Esophagus mucosa (tissue), 1 donor: ENCODE data around the gene CACNA1C. TPM values are rescaled to one million over a fixed set of nuclear protein-coding genes. Genes with fewer than 3 reads are reported as not detected.

Experiments used
- ATAC-seq: fragments of 200-7000 bp; cut with Tn5 transposase; one replicate; pipeline ENCODE4 v1.9.1; 2020
- total RNA-seq: library from RNA; stranded (reverse); gene quantifications from one replicate; pipeline ENCODE4 v1.2.4, GENCODE V29; 2023
- donor health status: DM: yes; HTN: yes; CAD: no.

CACNA1C gene
- total RNA-seq, 1 donor from 2014 or later, result 1.1 TPM

DNA sequence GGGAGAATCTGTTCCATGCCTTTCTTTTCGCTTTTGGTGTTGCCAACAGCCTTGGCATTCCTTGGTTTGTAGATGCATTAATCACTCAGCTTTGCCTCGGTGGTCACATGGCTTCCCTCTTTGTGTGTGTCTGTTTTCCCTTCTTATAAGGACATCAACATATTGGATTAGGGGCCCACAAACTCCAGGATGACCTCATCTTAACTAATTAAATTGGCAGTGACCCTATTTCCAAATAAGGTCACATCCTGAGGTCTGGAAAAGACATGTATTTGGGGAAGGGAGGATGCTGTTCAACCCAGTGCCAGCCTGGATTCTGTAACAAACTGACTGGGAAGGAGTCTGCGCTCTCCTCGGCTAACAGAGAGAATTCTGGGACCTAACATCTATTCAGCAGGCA is 376.2 kb downstream of the CACNA1C start:
- ATAC-seq, result no peak

DNA sequence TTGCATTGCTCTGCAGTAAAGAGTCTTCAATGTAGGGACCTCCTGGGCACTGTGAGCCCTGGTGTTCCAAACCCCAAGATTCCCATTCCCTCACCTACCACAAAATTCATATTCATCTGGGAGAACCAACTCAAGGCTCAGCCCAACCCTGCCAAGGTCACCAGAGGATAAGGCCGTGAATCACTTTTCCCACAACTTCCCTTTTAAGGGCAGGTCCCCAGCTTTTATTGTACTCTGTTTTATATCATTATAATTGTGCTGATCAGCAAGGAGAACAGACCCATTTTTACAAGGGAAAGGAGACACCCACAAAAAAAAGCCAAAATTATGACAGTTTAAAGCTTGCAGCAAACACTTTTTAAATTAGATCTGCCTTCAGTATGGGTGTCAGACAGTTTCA is 379.0 kb downstream of the CACNA1C start:
- ATAC-seq, result no peak

DNA sequence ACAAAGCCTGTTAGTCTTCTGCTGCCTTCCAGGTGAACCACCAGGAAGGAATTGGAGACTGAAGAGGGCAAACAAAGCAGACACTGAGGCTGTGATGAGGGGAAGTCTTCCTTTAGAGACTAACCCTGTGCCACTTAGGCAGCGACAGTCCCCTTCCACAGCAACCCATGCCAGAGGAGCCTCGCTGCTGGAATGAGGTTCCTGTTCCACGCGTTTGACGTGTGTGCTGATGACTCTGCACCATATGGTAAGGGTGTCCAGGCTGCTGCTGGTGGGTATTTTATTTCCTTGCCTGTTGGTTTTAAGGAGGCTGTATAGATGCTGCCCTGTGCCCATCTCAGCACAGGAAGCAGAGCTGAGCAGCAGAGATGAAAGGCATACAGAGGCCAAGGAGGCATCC is 380.1 kb downstream of the CACNA1C start:
- ATAC-seq, result no peak

DNA sequence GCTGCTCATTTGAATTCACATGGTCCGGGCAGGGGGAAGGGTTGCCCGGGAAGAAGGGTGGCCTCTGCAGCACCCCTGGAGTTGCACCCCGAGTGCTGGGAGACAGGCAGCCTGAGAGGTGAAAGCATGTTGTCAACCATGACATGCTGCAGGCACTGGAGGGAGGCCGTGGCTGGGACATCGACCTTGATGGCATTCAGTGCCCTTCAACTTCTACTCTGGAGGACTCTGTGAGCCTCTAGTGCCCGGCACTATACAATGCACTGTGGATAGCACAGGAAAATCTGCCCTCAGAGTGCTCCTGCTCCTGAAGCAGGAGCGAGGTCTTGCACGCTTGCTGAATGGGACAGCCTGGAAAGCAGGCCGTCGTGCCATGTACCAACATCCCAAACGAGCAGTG is 382.7 kb downstream of the CACNA1C start:
- ATAC-seq, result no peak

DNA sequence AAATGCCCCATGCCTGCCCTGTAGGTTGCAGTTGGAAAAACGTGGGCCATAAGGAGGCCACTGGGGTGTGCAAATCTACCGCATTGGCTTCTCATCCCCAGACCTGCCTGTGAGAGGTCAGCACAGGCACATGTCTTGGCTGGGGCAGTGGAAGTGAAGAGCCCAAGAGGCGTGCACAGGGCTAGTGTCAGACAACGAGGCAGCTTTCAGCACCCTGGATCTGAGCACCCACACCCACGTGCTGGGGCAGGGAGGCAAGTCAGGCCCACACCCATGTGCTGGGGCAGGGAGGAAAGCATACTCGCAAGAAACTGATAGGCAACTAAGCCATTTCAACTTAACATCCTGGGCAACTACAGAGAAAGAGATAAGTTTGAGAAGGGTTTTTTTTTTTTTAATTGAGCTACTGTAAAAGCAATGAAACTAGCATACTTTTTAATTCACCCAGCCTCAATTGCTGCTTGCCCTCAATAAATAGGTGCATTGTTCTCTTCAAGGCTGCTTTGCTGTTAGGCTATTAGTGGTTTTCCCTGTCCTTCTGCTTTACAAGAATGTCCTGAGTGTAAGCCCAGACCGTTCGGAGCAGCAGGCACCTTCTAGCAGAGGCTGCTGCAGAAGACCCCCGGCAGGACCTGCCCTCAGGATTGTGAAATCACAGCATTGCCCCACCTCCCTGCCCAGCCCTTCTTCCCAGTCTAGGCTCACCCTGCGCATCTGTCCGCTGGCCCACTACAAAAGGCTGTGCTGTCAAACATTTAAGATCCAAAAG is 386.7 kb downstream of the CACNA1C start:
- no peak for ATAC-seq

DNA sequence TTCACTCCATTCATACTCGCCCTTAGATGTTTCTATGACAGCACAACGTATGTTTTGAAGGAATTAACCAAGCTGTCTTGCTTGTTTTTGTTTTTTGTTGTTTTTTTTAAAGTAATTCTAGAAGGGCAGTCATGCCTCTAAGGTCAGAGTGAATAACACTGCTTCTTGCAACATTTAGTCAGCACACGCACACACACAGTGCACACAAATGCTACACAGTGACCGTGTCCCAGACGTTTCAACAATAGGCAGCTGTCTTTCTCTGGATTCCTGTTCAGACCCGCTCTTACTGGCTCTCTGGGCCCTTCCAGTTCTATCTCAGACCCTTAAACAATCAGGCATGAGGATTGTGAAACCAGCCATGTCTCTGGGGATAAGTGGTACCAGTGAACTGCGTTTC is 391.0 kb downstream of the CACNA1C start:
- ATAC-seq, result no peak

DNA sequence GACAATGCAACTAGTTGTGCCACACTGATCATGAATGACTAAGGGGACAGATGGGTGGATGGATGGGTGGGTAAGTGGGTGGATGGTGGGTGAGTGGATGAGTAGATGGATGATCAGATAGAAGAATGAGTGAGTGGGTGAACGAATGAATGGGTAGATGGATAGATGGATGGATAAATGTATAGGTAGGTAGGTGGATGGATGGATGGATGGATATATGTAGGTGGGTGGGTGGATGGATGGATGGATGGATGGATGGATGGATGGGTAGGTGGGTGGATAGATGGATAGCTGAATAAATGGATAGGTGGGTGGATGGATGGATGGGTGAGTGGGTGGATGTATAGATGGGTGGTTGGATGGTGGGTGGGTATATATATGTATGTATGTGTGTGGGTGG is 393.2 kb downstream of the CACNA1C start:
- ATAC-seq, result no peak

DNA sequence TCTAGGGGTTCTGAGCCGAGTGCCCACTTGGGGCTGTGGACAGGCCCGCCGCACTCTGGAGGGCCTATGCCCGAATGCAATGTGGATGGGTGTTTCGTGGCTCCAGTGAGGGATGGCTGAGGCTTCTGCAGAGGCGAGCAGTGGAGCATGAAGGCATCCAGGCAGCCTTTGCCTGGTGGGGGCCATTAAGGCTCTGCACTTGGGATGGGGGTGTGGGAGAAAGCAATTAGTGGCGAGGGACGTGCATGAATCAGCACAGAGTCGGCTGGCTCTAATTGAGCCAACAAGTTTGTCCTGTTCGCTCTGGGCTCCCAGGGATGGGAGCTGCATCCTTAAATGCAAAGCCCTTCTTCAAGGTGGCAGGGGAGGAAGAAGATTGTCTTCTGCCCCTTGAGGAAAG is 395.1 kb downstream of the CACNA1C start:
- ATAC-seq, result no peak

DNA sequence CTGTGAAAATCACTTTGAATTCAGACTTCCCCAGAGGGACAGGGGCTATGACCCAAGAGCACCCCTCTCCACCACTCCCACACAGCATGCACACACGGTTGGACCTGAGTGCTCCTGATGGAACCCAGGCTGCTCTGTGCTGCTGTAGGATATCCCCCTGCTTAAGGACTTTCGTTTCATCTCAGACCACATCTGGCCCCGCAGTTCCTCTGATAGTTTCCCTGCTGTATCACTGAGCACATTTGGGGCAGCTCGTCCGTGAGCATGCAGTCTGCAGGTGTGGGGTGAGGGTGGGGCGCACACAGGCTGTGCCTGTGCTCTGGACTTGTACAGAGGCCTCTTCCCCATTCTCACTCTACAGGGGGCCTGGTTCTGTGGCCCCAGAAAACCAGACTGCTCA is 396.8 kb downstream of the CACNA1C start:
- ATAC-seq, result no peak

DNA sequence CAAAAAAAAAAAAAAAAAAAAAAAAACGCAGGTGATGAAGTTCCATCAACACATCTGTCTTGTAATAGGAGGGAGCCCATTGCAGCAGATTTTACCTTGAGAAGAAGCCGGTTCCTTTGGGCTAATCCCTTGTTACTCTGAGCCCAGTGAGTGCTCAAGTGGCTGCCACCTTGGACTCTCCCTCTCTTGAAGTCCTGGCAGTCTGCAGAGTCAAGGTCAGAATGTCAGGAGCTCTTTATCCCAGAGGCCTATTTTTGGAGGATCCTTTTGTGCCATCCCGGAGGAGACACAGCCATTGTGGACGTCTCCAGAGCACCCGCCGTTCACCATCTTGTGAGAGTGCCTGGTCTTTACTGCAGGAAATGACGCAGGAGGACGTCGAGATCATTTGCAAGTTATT is 397.8 kb downstream of the CACNA1C start:
- no peak for ATAC-seq

DNA sequence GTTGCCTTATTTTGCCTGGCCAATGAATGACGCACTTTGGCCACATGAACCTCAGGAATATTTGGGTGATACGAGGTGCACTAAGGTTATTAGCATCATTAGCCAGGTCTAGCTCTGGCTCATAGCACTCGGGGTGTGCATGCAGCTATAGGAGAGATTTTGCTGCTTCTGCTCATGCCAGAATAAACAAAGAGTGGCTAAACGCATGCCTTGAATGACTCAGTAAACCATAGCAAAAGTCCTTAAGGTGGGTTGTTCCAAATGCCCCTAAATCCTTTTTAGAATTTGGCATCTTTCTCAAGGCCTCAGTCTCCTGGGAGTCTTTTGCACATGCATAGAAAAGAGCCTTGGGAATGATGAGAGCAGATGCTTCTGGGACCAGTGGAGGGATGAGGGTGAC is 398.2 kb downstream of the CACNA1C start:
- no peak for ATAC-seq

DNA sequence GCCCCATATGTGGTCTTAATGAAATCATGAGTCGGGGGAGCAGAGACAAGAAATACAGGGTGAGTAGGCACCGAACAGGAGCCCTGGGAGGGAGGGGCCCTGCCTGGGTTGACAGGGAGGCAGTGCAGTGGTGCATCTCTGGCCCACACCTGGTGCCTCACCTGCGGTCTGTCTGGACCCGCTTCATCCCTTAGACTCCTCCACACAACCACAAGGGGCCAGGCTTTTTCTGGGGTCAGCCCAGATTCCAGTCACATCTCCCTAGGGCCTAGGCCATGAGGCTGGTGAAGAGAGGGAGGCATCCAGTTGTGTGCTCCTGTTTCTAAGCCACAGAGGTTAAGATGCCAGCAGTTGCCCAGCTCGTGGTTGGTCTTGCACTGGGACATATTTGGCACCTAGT is 398.7 kb downstream of the CACNA1C start:
- ATAC-seq, result no peak

DNA sequence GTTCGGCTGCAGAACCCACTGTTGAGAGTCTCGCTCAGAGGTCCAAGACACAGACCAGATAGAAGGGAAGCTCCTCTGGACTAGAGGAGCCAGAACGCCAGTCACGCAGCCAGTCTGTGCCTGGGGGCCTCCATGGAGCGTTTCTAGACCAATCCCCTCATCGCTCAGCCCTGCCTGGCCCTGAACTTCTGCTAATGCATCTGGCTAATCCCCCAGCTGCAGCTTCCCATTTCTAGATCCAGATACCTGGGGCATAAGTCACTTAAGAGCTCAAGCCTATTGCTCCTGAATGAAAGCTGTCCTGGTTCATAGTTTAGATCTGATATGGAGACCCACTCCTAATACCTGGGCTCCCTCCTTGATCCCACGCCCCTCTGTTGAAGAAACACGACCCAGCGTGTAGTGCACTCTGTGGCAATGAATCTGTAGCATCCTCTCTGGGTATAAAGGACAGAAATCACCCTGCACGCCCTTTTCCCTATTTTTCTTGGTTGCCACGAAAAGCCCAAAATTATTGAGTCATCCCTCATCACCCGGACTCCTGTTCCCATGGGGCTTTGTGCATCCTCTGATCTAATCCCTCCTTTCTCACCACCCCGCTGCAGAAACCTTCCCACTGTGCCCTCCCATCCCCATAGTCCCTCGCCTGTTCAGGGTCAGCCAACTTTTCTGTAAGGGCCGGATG is 400.4 kb downstream of the CACNA1C start:
- ATAC-seq, result no peak

DNA sequence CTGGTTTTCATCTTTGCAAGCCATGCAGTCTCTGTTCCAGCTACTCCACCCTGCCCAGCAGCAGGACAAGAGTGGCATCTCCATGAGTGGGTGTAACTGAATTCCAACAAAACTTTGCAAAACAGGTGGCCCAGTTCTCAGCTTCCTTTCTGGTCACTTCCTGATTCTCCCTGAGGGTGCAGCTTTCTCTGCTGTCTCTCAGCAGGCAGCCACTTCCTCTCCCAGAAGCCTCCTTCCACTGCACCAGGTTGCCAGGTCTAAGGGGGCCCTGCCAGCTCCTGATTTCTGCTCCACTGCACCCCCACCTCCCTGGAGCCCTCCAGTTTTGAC is 400.9 kb downstream of the CACNA1C start:
- no peak for ATAC-seq

DNA sequence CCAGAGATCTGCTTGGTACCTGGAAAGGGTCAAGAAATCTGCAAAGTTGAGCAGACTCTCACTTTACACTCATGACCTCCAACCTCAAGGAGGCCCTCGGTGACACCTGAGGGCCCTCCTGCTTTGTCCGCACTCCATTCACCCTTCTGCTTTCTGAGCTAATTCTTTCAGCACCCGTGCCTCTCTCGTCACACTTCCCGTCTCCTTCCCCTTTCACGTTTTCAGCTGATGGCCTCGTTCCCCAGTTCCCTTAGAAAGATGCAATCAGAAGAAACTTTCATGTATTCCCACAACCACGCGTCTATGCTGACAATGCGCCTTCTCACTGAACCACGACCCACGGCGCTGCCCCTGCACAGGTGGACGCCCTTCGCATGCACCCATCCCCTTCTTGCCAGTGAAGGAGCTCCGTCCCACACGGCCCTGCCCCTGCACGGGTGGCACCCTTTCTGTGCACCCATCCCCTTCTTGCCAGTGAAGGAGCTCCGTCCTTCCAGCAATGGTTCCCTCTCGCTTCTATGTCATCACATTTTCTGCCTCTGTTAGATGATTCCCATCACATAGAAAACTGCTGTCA is 401.9 kb downstream of the CACNA1C start:
- ATAC-seq, result no peak

DNA sequence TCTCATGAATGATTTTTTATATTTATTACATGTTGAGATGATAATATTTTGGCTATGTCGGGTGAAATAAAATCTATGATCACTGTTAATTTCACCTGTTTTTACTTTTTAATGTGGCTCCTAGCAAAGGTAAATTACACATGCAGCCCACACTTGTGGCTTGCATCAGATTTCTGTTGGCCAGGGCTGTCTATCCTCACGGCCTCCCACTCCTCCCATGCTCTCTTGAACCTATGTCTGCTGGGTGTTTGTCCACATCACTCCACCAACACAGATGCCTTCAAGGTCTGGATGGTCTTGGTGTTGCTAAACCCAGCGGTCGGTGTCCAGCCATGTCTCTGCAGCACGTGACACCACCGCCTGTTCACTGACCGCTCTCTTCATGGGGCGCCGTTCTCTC is 402.6 kb downstream of the CACNA1C start:
- no peak for ATAC-seq

DNA sequence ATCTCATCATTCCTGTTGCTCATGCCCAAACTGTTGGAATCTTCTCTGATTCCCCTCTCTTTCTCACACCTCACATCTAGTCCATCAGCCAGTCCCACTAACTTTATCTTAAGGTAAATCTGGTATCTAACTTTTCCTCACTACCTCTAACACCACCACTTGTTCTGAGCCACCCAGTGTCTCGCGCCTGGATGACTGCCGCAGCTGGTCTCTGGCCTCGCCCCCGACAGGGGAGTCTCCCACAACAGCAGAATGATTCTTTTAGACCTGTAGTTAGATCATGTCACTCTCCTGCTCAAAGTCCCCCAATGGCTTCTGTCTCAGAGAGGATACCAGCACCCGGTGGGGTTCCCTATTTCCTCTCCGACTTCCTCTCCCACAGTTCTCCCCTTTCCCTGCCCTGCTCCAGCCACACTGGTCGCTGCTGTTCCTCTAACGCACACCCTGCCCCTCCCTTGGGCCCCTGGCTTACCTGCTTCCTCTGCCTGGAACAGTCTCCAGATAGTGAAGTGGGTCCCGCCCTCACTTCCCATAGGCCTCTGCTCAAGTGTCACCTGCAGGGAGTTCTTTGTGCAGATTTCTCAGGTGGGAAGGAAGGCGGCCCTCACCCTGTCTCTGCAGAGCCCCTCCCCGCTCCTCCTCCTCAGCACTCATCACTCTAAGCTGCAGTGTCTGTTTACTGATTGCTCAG is 403.5 kb downstream of the CACNA1C start:
- no peak for ATAC-seq

DNA sequence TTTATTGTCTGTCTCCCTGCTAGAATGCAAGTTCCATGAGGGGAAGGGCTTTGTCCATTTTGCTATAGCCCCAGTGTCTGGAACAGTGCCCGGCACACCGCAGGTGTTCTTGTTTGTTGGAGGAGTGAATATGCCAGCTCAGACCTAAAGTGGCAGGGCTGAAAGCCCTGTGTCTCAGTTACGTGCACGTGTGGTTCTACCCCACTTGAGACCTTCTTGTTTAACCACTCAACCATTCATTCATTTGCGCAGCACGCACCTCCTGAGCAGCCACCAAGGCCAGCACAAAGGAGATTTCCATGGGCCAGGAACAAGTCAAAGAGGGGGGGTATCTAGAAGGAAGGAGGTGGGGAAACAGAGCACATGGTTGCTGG is 404.0 kb downstream of the CACNA1C start:
- no peak for ATAC-seq

DNA sequence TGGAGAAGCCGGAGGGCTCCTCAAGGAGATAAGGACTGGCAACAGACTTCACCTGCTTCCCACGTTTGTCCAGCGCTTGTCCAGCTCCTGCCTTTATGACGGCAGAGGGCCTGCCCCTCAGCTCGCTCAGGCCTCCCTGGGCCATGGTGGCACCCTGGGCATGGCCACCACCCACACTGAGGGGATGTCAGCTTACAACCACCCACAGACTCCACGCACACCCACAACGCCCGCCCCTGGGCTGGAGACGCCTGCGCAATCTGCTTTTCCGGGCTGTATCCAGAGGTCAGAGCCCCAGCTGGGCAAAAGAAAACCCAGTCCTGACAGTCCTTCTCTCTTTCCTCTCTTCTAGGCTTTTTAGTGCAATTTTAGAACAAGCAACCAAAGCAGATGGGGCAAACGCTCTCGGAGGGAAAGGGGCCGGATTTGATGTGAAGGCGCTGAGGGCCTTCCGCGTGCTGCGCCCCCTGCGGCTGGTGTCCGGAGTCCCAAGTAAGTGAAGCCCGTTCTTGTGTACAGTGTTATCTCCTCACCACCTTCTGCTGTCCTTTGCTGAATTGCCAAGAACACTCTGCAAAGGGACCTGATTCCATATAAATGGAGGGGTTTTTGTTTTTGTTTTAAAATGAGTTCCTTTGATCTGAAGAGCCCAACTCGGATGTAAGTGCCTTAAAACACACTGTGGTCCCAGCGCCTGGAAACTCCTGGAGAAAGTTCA is 404.6 kb downstream of the CACNA1C start:
- ATAC-seq, result no peak

DNA sequence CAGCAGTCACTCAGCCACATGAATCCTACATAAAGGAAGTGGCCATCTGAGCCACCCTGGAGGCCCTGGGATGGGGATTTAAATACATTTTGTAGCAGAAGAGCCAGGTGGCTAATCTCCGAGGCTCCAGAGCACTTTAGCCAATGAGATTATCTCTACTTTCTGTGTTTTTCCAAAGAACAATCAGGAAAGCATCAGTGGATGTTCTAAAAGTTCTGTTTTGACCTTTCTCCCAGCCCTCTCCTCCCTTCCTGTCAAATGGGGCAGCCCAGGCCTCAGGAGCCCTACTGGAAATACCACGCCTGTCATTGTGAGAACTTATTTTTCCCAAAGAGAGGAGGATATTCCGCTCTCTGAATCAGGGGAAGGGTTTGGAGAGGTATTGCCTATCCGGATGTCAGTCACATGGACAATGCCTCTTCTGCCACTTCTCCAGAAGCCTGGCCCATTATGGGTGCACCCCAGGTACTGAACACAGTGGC is 405.2 kb downstream of the CACNA1C start:
- ATAC-seq, result no peak

DNA sequence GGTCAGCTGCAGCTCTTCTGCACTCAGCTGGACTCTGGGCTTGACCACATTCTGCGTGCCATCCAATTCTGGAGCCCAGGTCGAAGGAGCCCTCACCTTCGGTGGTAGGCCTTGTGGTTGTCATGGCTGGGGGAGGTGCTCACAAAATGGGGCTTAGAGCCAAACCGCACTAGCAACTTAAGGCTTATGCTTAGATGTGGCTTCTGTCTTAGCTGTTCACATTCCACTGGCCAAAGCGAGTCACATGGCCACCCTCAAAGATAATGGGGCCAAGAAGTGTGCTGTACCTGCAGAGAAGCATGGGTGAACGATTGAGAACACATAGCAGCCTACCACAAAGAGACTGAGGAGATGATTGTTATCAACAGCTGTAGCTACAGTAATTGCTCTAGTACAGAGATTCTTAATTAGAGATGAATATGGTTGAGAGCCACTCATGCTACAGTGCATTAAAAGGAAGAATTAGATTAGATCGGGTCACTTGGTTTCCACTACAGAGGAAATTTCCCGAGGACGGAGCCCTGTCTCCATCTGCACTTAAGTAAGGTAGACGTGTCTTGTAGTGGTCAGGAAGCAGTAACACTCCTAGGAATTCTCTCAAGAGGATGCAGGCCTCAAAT is 407.4 kb downstream of the CACNA1C start:
- no peak for ATAC-seq

DNA sequence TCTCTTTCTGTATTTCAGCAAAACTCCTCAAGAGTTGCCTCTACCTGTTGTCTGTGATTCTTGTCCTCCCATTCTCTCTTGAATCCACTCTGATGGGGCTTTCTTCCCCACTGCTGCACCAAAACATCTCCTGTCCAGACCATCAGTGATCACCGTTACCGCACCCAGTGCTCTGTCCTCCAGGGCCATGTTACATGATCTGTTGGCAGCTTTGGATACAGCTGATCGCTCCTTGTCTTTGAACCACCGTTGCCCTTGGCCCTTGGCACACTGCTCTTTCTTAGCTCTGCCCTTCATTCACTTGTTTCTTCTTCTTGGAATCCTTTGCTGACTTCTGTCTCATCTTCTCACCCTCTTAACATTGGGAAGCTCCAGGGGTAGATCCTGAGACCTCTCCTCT is 408.3 kb downstream of the CACNA1C start:
- no peak for ATAC-seq
